Measurements from ENCODE around the gene PDE4D. TPM values are rescaled to one million over a fixed set of nuclear protein-coding genes. Genes with fewer than 3 reads are reported as not detected.

Gene PDE4D
- total RNA-seq, 1 donor from 2014 or later: 14.2 TPM

GRCh38 chr5:59584858-59585846 is 308.4 kb downstream of the PDE4D start:
- no peaks in the 10 kb centered on the region for H3K36me3 ChIP-seq (ENCODE audit: insufficient read depth, low read length)
- Mint-ChIP-seq H3K36me3 (ENCODE audit: low read depth, unreplicated experiment) (no peaks in the 10 kb centered on the region), H3K4me1 (ENCODE audit: low read depth, unreplicated experiment) (peaks cover 19% of the 10 kb centered on the region), H3K27ac (ENCODE audit: unreplicated experiment) (no peak overlapping the region), H3K27me3 (ENCODE audit: low read depth, unreplicated experiment) (no peaks in the 10 kb centered on the region), H3K9me3 (ENCODE audit: unreplicated experiment) (no peaks in the 10 kb centered on the region), H3K4me3 (ENCODE audit: unreplicated experiment) (no peak overlapping the region)
- H3K27ac ChIP-seq (ENCODE audit: low read depth, low read length): no peak overlapping the region
- H3K4me3 ChIP-seq (ENCODE audit: insufficient read depth, low read depth, low read length): no peak overlapping the region
- no peak overlapping the region for H3K4me2 ChIP-seq (ENCODE audit: low read length)
- H3K9ac ChIP-seq (ENCODE audit: low read length): no peak overlapping the region
- no peaks in the 10 kb centered on the region for H3K79me2 ChIP-seq (ENCODE audit: insufficient read depth, low read length)
- DNase-seq (ENCODE audit: low read depth) (no peak), FAIRE-seq (no peak)
- H3K27me3 ChIP-seq (ENCODE audit: insufficient read depth, low read length): no peaks in the 10 kb centered on the region
- H2AFZ ChIP-seq (ENCODE audit: low read depth, low read length): no peak overlapping the region
- H4K20me1 ChIP-seq (ENCODE audit: insufficient read depth, low read length): no peaks in the 10 kb centered on the region
- H3K9me3 ChIP-seq (ENCODE audit: insufficient read depth, low read depth, low read length): no peaks in the 10 kb centered on the region
- H3K4me1 ChIP-seq (ENCODE audit: insufficient read depth, low read length): peaks cover 17% of the 10 kb centered on the region
- TF ChIP-seq CTCF (IDR thresholded peaks at IDR 0.05; ENCODE audit: insufficient read depth, low read depth, low read length): no peak
- no peak for TF ChIP-seq EZH2 (IDR thresholded peaks at IDR 0.05; ENCODE audit: insufficient read depth, low read length)

- H3K4me2 ChIP-seq (ENCODE audit: low read length): no peak overlapping the region
- H3K27me3 ChIP-seq (ENCODE audit: insufficient read depth, low read length): no peaks in the 10 kb centered on the region
- no peak for FAIRE-seq
- H3K9me3 Mint-ChIP-seq (ENCODE audit: unreplicated experiment): no peaks in the 10 kb centered on the region
- H3K4me3 Mint-ChIP-seq (ENCODE audit: unreplicated experiment): no peak overlapping the region
- H3K4me3 ChIP-seq (ENCODE audit: insufficient read depth, low read depth, low read length): no peak overlapping the region
- no peak overlapping the region for H2AFZ ChIP-seq (ENCODE audit: low read depth, low read length)
- no peaks in the 10 kb centered on the region for H4K20me1 ChIP-seq (ENCODE audit: insufficient read depth, low read length)
- H3K27ac Mint-ChIP-seq (ENCODE audit: unreplicated experiment): no peak overlapping the region
- no peaks in the 10 kb centered on the region for H3K79me2 ChIP-seq (ENCODE audit: insufficient read depth, low read length)
- peaks cover 14% of the 10 kb centered on the region for H3K4me1 ChIP-seq (ENCODE audit: insufficient read depth, low read length)
- DNase-seq (ENCODE audit: low read depth): no peak
- no peaks in the 10 kb centered on the region for H3K36me3 ChIP-seq (ENCODE audit: insufficient read depth, low read length)
- no peak overlapping the region for H3K27ac ChIP-seq (ENCODE audit: low read depth, low read length)
- no peaks in the 10 kb centered on the region for H3K9me3 ChIP-seq (ENCODE audit: insufficient read depth, low read depth, low read length)
- no peaks in the 10 kb centered on the region for H3K27me3 Mint-ChIP-seq (ENCODE audit: low read depth, unreplicated experiment)
- no peaks in the 10 kb centered on the region for H3K36me3 Mint-ChIP-seq (ENCODE audit: low read depth, unreplicated experiment)
- no peak overlapping the region for H3K9ac ChIP-seq (ENCODE audit: low read length)
- peaks cover 26% of the 10 kb centered on the region for H3K4me1 Mint-ChIP-seq (ENCODE audit: low read depth, unreplicated experiment)
- TF ChIP-seq CTCF (IDR thresholded peaks at IDR 0.05; ENCODE audit: insufficient read depth, low read depth, low read length) (no peak), EZH2 (IDR thresholded peaks at IDR 0.05; ENCODE audit: insufficient read depth, low read length) (no peak)
Observed at GRCh38 chr5:59583810-59584562, 309.5 kb downstream of the PDE4D start.

Measured in astrocyte (in vitro differentiated cells and primary cell).